Colonic mucosa (tissue), 4 donors: Measurements from ENCODE around the gene RAB40C. TPM values are rescaled to one million over a fixed set of nuclear protein-coding genes. Genes with fewer than 3 reads are reported as not detected.

ENCODE experiments used
- DNase-seq: peaks from one replicate; pipeline ENCODE4 v3.0.0-alpha.2; 2020
- H3K27ac ChIP-seq: fragments of 200-600 bp; one replicate; pipeline ENCODE4 v1.8.0; 2021
- H3K27me3 ChIP-seq: fragments of 200-600 bp; one replicate; pipeline ENCODE4 v1.8.0; 2021
- H3K36me3 ChIP-seq: fragments of 200-600 bp; one replicate; pipeline ENCODE4 v1.8.0; 2021
- H3K4me1 ChIP-seq: fragments of 200-600 bp; one replicate; pipeline ENCODE4 v1.8.0; 2021; ENCODE audit warnings: mild to moderate bottlenecking
- H3K4me3 ChIP-seq: fragments of 200-600 bp; one replicate; pipeline ENCODE4 v1.8.0; 2021
- H3K9ac ChIP-seq, 2 donors: one replicate each; pipeline ENCODE4 v1.7.0; 2013; ENCODE audit warnings: control low read depth in 2 of 2, low read depth in 2 of 2, low read length in 2 of 2
- H3K9me3 ChIP-seq: fragments of 200-600 bp; one replicate; pipeline ENCODE4 v1.8.0; 2021
- CTCF ChIP-seq: fragments of 200-600 bp; IDR thresholded peaks from one replicate; pipeline ENCODE4 v1.8.0; 2022; ENCODE audit warnings: antibody characterized with exemption, mild to moderate bottlenecking
- intact Hi-C: fragments of 100-400 bp; cut with DNase I; formaldehyde crosslinking; loops from one replicate; pipeline ENCODE4 v1.14.1; 2022
- microRNA-seq: library from miRNA; unstranded; fragments of <30 nt; microRNA quantifications from one replicate; pipeline ENCODE4, GENCODE V29; 2019
- total RNA-seq, 2 donors: library from RNA; stranded (reverse); fragmentation: NEBNext Ultra II Directional in 1 of 2; extraction: Animal tissue kit (Norgen Biotek cat#: 25700) in 1 of 2; gene quantifications; one replicate each; pipeline ENCODE4 v1.2.1, GENCODE V29; 2021
- donor health status: healthy.
- donor health status: DM: no; HTN: no; CAD: no.
- donor health status: DM: no; HTN: no; CAD: no.

Gene RAB40C
- total RNA-seq, 2 donors from 2014 or later = 34.9 to 38.5 TPM

- Histone ChIP-seq H3K27me3 (no peaks in the 10 kb centered on the region), H3K4me3 (no peak overlapping the region), H3K27ac (no peak overlapping the region), H3K9me3 (no peaks in the 10 kb centered on the region), H3K4me1 (peaks cover 37% of the 10 kb centered on the region), H3K36me3 (peaks cover 6% of the 10 kb centered on the region), H3K9ac (no peak overlapping the region)
- intact Hi-C loops = no loop called here
- no peak for TF ChIP-seq CTCF
- DNase-seq = no peak
Observed at GRCh38 chr16:678209-678857, 88.5 kb downstream of the RAB40C start.

Small RNA genes within 50 kb of the gene (microRNA-seq; reads per million reads assigned to microRNA genes)
- 11.0 reads per million, percentile 17 among the genes with 10 or more reads in this experiment for gene MIR3176

Other genes starting within 250 kb of the RAB40C start
- gene AXIN1, start 237.3 kb upstream of the RAB40C start, total RNA-seq = 10 to 100 TPM; 33.4 to 34.3 TPM
- 10 to 100 TPM; 59.4 to 75.4 TPM for gene MRPL28, start 219.5 kb upstream of the RAB40C start, total RNA-seq
- gene PGAP6, start 208.1 kb upstream of the RAB40C start, total RNA-seq = 100 to 1,000 TPM in 1 of 2 donors, 10 to 100 TPM in 1; 99.6 to 102 TPM
- gene NME4, start 192.9 kb upstream of the RAB40C start, total RNA-seq = 10 to 100 TPM; 38.3 to 63.6 TPM
- 10 to 100 TPM; 31.3 to 50.2 TPM for gene DECR2, start 188.2 kb upstream of the RAB40C start, total RNA-seq
- 10 to 100 TPM; 20.9 to 22.3 TPM for gene RAB11FIP3, start 164.4 kb upstream of the RAB40C start, total RNA-seq
- gene CAPN15, start 62.4 kb upstream of the RAB40C start, total RNA-seq = 100 to 1,000 TPM in 1 of 2 donors, 10 to 100 TPM in 1; 74.6 to 139 TPM
- gene PRR35, start 29.7 kb upstream of the RAB40C start, total RNA-seq = not detected
- under 1 TPM; 0.32 to 0.35 TPM for gene NHLRC4, start 23.1 kb upstream of the RAB40C start, total RNA-seq
- gene PIGQ, start 20.1 kb upstream of the RAB40C start, total RNA-seq = 10 to 100 TPM; 25.6 to 59.3 TPM
- gene WFIKKN1, start 40.9 kb downstream of the RAB40C start, total RNA-seq = 1 to 10 TPM in 1 of 2 donors, under 1 TPM in 1; 0.80 to 1.1 TPM
- gene METTL26, start 46.2 kb downstream of the RAB40C start, total RNA-seq = 100 to 1,000 TPM in 1 of 2 donors, 10 to 100 TPM in 1; 43.7 to 102 TPM
- 100 to 1,000 TPM; 132 to 158 TPM for gene MCRIP2, start 51.8 kb downstream of the RAB40C start, total RNA-seq
- 100 to 1,000 TPM in 1 of 2 donors, 10 to 100 TPM in 1; 25.1 to 122 TPM for gene WDR90, start 59.3 kb downstream of the RAB40C start, total RNA-seq
- gene RHOT2, start 78.1 kb downstream of the RAB40C start, total RNA-seq = 100 to 1,000 TPM; 112 to 182 TPM
- gene RHBDL1, start 85.6 kb downstream of the RAB40C start, total RNA-seq = 1 to 10 TPM; 4.0 to 5.7 TPM
- gene STUB1, start 90.3 kb downstream of the RAB40C start, total RNA-seq = 100 to 1,000 TPM in 1 of 2 donors, 10 to 100 TPM in 1; 96.7 to 159 TPM
- gene JMJD8, start 94.3 kb downstream of the RAB40C start, total RNA-seq = 10 to 100 TPM; 40.7 to 72.1 TPM
- gene WDR24, start 100.3 kb downstream of the RAB40C start, total RNA-seq = 10 to 100 TPM in 1 of 2 donors, 1 to 10 TPM in 1; 8.5 to 18.8 TPM
- 1 to 10 TPM; 2.0 to 2.2 TPM for gene FBXL16, start 115.7 kb downstream of the RAB40C start, total RNA-seq
- 10 to 100 TPM; 23.3 to 50.0 TPM for gene METRN, start 125.1 kb downstream of the RAB40C start, total RNA-seq
- gene ANTKMT, start 131.1 kb downstream of the RAB40C start, total RNA-seq = 10 to 100 TPM; 42.1 to 83.1 TPM
- 1 to 10 TPM in 1 of 2 donors, under 1 TPM in 1; 0.37 to 3.7 TPM for gene CCDC78, start 136.4 kb downstream of the RAB40C start, total RNA-seq
- gene HAGHL, start 137.0 kb downstream of the RAB40C start, total RNA-seq = 10 to 100 TPM in 1 of 2 donors, 1 to 10 TPM in 1; 2.6 to 13.0 TPM
- gene CIAO3, start 150.9 kb downstream of the RAB40C start, total RNA-seq = 10 to 100 TPM; 29.2 to 62.1 TPM
- 1 to 10 TPM; 1.4 to 1.8 TPM for gene MSLN, start 170.7 kb downstream of the RAB40C start, total RNA-seq
- gene RPUSD1, start 198.3 kb downstream of the RAB40C start, total RNA-seq = 10 to 100 TPM; 17.3 to 35.6 TPM
- gene CHTF18, start 198.6 kb downstream of the RAB40C start, total RNA-seq = 100 to 1,000 TPM in 1 of 2 donors, 10 to 100 TPM in 1; 16.5 to 111 TPM
- gene GNG13, start 210.7 kb downstream of the RAB40C start, total RNA-seq = under 1 TPM in 1 of 2 donors, not detected in 1; 0.24 TPM